Urothelium cell line (cell line): Measurements from ENCODE around the gene USP3.

Source experiments
- DNase-seq: peaks from one replicate; pipeline ENCODE4 v3.0.0; 2011; ENCODE audit warnings: low spot score, mixed read lengths
- FAIRE-seq: peaks from 2 replicates; lab custom pipeline; 2011; peaks lifted over from hg19 to GRCh38; lab: Jason Lieb, UNC

Gene USP3

DNA sequence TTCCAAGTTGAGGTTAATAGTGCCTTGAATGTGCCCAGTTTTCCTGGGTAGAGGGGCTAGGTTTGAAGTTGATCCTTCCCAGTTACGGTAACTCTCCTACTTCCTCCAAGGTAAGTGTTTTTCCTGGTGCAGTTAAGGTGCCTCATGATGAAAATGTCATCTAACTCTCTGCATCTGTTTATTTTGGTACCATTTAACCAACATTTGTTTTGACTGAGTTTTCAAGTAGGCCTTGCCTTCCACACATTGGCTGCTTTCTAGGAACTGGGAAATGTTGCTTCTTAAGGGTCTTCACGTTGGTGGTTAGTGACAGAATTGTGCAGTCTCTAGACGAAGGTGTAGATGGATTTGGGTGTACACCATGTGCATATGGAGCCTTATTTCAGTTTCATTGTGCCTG, 31.3 kb downstream of the USP3 start:
- DNase-seq (no peak), FAIRE-seq (no peak)

GRCh38 chr15:63538876-63539275, 34.5 kb downstream of the USP3 start:
- no peak for FAIRE-seq
- DNase-seq, result no peak

GRCh38 chr15:63539521-63539920, 35.1 kb downstream of the USP3 start:
- FAIRE-seq (no peak), DNase-seq (no peak)

DNA sequence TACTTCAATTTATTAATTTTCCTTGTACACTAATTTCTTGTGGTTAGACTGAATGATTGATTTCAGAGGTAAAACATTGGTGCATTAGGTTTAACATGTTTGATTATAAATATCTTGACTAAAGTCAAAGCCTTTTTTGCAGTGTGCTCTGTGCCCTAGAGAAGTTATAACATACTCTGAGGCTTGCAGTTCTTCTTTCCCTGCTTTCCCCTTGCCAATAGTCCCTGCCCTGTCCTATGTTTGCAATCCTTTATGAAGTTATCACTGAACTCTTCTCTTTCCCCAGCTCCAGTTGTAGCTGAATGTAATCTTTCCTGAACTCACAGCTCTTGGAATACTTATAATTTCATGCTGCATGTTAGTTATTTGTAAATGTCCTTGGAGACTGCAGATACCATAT, 35.6 kb downstream of the USP3 start:
- no peak for FAIRE-seq
- no peak for DNase-seq

DNA sequence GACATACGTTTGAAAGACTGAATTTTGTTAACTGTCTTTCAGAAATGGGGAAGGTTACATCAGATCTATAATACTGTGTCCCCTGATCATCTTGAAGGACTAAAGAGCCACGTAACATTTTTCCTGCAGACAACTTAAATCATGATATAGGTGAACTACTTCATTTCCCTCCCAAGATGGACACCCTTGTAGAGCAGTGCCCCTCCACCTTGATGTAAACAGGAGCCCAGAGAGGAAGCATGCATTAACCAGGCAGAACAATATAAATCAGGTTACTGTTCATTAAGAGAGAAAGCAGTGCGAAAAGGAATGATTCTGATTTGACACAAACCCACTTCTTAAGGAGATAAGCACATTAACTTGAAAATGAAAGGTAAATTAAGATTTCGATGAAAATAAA, 36.1 kb downstream of the USP3 start:
- FAIRE-seq (no peak), DNase-seq (no peak)

DNA sequence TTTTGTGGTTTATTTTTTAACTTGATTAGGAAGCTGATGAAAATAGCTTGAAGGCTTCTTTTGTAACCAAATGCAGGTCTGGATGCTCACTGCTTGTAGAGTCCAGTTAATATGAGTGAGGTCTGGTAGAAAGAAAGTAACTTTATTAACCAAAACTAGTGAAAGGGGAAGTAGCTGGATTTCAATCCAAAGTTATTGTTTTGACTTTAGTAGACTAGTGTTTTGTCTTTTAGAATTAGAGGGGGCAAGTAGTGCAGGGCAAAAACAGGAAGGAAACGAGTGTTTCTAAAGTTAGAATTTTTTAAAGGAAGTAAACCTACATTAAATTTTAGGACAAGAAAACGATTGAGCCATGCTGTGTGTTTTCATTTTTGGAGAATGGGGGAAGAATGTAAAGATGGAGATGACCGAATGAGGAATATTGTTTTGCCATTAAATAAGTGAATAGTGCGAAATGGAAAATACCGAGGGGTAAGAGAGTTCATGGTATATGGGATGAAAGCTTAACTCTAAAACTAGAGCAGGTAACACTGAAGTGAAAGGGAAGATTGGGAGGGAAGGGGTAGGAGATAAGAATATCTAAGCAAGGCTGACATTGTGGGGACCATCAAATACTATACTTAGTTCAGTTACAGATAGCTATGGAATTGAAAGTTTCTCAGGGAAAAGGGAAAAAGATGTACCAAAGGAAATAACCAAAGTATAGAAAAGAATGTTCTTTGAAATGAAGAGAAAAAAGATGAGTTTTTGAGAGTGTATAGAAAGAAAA, 40.0 kb downstream of the USP3 start:
- no peak for DNase-seq

GRCh38 chr15:63545520-63545919, 41.1 kb downstream of the USP3 start:
- no peak for DNase-seq
- FAIRE-seq, result no peak

More for the DNA sequence above, 40.0 kb downstream of the USP3 start:
- no peak for FAIRE-seq

GRCh38 chr15:63551400-63551799, 47.0 kb downstream of the USP3 start:
- DNase-seq (no peak), FAIRE-seq (no peak)

GRCh38 chr15:63553388-63553791, 49.0 kb downstream of the USP3 start:
- FAIRE-seq (no peak), DNase-seq (peak; percentile 65)

- DNase-seq (no peak), FAIRE-seq (peak; percentile 27)
Observed at GRCh38 chr15:63554337-63554927, 50.0 kb downstream of the USP3 start.

DNA sequence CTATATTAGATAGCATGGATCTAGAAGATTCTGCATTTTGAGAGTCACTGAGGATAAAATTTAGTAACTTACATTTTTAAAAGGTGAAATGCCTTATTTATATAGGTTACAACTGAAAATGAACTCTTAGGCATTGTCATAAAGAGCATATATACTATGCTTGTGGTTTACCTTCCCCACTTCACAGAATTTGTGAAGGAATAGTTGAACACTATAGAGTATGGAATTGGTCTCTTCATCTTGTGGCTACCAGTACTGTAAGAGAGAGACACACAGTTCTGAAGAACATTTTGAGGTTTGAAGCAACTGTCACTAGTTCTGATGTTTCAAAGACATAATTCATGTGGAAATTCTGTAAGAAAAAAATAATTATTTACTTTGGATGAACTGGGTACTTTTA, 51.1 kb downstream of the USP3 start:
- no peak for FAIRE-seq
- DNase-seq, result no peak

DNA sequence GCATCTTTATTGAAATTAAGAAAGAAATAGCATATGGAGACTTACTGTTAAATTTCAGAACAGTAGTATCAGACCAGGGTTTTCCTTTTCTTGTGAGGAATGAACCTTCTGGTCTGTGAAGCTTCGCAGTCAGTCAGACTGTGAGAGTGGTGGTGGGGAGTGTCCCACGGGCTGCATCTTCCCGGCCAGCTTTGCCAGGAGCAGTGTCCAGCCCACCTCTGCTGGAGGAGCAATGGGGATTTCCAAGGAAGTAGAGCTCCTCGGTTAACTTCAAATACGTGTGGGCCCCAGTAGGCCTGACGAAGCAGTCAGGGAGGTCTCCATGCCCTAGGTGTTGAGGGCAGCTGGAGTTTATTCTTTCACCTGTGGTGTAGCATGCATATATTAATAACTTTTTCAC, 51.9 kb downstream of the USP3 start:
- no peak for DNase-seq
- FAIRE-seq, result no peak

DNA sequence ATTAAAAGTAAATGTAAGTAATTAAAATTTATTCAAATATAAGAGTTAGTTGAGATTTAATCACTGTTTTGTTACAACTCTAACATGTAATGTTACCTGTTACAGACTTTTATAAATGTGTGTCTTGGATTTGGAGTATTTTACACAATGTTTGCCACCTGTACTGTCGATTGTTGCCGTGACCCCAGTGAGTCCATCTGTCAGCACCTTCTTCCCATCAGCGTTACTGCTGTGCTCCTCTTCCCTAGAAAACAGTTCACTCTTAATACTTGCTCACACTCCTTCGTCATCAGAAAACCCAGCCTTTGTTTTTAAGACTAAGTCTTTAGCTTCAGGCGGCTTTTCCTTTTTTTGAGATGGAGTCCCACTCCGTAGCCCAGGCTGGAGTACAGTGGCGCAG, 52.3 kb downstream of the USP3 start:
- DNase-seq (no peak), FAIRE-seq (peak; percentile 13)

- FAIRE-seq, result no peak
Observed at GRCh38 chr15:63559753-63560152, 55.4 kb downstream of the USP3 start.

DNA sequence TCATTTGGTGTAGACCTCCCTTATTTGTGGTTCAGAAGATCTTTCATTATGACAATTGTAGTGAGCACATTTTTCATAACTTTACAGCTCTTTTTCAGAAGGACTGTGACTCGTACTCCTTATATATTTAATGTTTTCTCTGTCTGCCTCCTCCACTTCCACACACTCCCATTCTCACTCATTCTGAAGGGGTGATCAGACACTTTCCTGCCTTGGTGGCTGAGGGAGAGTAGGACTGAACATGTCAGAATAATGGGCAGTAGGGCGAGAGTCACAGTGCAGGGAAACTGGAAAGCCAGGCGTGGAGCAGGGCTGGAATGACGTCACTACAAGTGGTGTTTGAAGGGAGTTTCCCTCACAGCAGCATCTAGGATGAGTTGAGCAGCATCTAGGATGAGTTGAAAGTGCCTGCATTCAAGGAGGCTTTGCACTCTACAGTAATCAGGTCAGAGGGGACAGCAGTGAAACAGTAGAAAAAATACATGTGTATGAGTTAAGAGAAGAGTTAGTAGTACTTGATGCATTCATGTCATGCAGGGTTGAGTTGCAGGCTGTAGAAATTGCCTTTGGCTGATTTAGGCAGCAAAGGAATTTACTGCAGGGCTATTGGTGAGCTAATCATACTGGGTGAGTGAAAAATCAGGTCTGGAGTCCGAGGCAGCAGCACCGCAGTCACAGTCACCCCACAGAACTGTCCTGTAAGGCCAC, 56.5 kb downstream of the USP3 start:
- FAIRE-seq (no peak), DNase-seq (no peak)

More at GRCh38 chr15:63559753-63560152, 55.4 kb downstream of the USP3 start:
- DNase-seq, result no peak

DNA sequence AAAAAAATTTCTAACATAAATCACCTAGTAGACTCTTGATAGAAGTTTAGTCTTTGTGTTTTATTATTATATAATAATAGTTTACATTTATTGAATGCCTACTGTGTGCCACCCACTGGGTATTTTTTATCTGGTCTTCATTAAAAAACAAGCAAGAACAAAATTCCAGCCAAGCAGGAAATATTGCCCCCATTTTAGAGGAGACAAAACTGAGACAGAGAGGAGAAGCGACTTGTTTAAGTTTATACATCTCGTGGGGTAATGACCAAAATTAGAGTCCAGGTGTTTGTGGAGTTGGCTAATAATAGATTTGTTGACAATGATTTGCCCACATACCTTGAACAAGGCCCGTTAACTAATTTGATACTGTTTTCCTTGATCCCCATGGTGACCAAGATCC, 59.7 kb downstream of the USP3 start:
- no peak for DNase-seq
- FAIRE-seq, result no peak

- no peak for FAIRE-seq
Observed at GRCh38 chr15:63565536-63566186, 61.3 kb downstream of the USP3 start.

GRCh38 chr15:63572749-63573464, 68.5 kb downstream of the USP3 start:
- no peak for DNase-seq
- peak; percentile 23 for FAIRE-seq

More at GRCh38 chr15:63565536-63566186, 61.3 kb downstream of the USP3 start:
- DNase-seq, result no peak

DNA sequence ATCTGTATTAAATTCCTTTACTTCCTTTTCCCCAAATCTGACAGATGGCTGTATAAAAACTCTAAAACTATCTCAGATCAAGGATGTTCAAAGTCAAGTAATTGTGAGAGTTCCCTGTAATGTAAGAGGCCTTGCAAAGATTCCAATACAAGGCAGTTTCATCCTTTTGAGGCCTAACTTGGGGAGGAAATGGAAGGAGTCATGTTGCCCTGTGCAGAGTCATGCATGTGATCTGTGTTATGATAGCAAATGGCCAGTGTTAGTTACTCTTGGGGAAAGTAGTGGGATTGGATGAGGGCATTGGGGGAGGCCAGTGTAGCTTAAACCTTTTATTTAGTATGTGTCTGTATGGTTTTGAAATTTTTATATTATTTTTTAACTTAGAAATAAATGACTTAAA, 69.1 kb downstream of the USP3 start:
- FAIRE-seq (peak; percentile 40), DNase-seq (no peak)

- DNase-seq, result no peak
- FAIRE-seq, result no peak
Observed at GRCh38 chr15:63575312-63575711, 70.9 kb downstream of the USP3 start.

DNA sequence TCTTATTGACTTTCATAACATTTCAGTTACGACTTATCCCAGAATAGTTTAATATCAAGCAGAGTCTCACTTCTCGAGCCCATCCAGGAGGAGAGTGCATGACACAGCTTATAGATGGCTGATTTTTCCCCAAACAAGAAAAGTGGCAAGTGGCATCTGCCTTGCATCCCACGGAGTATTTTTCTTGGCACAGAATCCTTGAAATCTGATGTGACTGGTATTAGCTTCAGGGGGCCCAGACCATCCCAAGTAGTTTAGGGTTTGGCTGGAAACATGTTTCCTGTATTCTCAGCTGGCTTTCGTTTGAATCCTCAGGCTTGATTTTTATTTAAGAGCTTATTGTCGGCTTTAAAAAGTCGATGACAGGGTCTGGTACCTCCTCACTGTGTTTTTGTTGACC, 72.0 kb downstream of the USP3 start:
- FAIRE-seq, result no peak
- DNase-seq, result no peak
